HG03520 (cell line): ENCODE measurements around the gene SLC35F5.
A peak's percentile ranks its signal among the peaks of the same experiment; 100 is the strongest.
"Not testable (repeated sequence)": the region's sequence is repeated elsewhere in the genome, so short reads cannot be mapped to it uniquely, and the experiment has no call there.

Experiments used
- ATAC-seq: cut with Tn5 transposase; IDR thresholded peaks from one replicate; pipeline ENCODE4 v1.9.1; 2021; ENCODE audit warnings: mild to moderate bottlenecking, moderate library complexity; ENCODE audit not compliant: unreplicated experiment

Gene SLC35F5

DNA sequence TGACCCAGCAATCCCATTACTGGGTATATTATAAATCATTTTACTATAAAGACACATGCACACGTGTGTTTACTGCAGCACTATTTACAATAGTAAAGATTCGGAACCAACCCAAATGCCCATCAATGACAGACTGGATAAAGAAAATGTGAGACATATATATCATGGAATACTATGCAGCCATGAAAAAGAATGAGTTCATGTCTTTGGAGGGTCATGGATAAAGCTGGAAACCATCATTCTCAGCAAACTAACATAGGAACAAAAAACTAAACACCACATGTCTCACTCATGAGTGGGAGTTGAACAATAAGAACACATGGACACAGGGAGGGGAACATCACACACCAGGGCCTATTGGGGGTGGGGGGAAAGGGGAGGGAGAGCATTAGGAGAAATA is 58.2 kb downstream of the SLC35F5 start:
- not testable (repeated sequence) for ATAC-seq

- no peak for ATAC-seq
These were observed 58.9 kb downstream of the SLC35F5 start for GRCh38 chr2:113697516-113697915.

DNA sequence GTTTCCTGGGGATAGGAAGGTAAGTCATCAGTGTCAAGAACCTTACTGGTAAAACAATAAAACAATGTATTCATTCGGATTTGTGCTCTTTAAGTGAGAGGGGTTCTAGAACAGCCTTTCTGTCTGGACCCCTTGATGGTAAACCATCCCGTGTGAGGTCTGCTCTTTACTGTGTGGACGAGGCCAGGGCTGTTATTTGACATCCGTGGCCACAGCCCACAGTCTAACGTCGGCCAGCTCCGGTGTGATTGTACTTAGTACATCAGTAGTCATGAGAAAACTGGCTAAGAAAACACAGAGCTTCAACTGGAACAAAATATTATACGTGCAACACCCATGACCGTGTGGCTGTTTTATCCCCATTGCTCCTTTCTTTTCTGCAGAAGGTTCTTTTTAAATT is 62.0 kb downstream of the SLC35F5 start:
- ATAC-seq: no peak

DNA sequence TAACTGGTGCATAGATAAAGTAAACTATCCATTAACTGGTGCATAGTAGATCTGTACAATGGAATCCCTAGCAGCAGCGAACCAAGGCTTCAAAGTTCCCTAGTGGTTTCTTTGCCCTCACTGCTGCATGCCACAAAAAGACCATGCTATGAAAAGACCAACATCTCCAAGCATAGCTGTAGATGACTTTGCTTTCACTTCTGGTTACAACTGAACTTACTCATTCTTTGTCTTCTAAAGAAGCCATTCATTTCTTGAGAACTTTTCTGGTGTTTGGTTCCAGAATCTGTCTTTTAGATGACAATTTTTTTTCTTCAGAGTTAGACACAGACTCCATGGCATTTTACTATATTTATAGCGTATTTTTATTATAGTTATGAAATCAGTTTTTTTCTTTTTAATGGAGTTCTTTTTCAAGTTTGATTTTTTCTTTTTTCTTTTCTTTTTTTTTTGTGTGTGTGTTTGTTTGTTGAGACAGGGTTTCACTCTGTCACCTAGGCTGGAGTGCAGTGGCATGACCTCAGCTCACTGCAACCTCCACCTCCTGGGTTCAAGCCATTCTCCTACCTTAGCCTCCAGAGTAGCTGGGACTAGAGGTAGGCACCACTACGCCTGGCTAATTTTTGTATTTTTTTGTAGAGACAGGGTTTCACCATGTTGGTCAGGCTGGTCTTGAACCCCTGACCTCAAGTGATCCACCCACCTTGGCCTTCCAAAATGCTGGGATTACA is 63.6 kb downstream of the SLC35F5 start:
- ATAC-seq: peak; percentile 78

- not testable (repeated sequence) for ATAC-seq
These were observed 65.6 kb downstream of the SLC35F5 start for GRCh38 chr2:113690871-113691270.

- no peak for ATAC-seq
These were observed 69.9 kb downstream of the SLC35F5 start for GRCh38 chr2:113686537-113686936.

DNA sequence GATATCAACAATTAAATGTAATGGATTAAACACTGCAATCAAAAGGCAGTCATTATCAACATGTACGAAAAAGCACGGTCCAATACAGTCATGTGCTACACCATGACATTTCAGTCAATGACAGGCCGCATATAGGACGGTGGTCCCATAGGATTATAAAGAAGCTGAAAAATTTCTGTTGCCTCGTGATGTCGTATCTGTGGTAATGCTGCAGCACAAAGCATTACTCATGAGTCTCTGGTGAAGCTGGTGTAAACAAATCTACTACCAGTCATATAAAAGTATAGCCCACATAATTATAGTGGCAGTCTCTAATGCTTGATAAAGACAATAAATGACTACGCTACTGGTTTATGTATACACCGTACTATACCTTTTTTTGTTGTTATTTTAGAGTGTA is 71.0 kb downstream of the SLC35F5 start:
- no peak for ATAC-seq

DNA sequence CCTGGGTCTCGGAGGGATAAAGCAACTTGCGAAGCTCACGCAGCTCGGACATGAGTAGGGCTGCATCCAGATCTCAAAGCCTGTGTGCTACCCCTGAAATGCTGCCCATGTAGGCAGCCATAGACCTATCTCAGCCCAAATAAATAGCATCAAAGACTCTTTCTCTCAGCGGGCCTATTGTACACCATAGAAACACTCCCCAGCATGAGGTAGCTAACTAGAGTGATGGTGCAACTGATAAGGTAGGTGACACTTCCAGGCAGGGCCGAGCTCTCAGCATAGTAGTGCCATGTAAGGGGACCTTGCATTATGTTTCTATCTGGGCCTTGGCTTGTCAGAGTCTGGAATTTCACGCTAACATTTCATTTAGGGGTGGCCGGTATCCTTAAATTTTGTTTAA is 77.0 kb downstream of the SLC35F5 start:
- ATAC-seq: no peak

DNA sequence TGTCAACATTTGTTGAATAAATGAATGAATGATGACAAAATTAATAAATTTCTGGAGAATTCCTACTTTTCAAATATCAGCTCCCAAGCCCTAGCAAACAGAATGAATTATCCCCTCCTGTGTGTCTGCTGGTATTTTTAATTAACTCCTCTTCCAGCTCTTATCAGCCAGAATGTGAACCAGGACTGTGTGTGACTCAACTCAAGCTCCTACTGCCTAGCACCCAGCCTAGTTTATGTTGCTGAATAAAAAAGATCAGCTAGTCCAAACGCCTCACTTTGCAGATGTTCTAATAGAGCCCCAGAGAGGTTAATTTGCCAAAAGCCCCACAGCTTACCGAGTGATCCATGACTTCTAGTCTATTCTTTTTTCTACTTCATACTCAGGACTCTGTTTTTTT is 79.1 kb downstream of the SLC35F5 start:
- ATAC-seq: no peak

DNA sequence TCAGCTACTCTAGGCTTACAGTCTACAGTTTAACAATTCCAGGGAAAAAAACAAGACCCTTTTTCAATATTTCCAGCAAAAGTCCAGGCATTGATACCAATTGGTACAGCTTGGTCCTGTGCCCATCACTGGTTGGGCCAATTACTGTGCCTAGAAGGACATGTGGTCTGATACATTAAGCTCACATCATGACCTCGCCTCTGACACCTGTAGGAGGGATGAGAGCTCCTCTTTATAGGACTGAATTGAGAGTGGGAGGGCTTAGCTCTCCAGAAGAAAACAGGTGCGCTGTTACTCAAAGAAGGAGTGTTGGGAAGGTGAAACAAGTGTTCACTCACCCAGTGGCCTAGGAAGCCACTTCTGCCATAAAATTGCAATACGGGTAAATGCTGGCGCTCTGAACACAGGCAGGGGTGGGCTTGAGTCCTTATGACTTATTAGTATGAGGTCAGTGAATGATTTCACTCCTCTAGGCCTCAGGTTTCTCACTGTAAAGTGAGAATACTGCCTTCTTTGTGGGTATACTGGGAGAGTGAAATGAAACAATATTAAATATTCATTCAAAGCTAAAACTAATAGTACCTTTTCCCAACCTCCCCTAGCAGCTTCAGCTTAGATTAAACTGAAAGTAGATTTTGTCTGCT is 79.7 kb downstream of the SLC35F5 start:
- no peak for ATAC-seq

GRCh38 chr2:113675875-113676274 is 80.6 kb downstream of the SLC35F5 start:
- no peak for ATAC-seq

DNA sequence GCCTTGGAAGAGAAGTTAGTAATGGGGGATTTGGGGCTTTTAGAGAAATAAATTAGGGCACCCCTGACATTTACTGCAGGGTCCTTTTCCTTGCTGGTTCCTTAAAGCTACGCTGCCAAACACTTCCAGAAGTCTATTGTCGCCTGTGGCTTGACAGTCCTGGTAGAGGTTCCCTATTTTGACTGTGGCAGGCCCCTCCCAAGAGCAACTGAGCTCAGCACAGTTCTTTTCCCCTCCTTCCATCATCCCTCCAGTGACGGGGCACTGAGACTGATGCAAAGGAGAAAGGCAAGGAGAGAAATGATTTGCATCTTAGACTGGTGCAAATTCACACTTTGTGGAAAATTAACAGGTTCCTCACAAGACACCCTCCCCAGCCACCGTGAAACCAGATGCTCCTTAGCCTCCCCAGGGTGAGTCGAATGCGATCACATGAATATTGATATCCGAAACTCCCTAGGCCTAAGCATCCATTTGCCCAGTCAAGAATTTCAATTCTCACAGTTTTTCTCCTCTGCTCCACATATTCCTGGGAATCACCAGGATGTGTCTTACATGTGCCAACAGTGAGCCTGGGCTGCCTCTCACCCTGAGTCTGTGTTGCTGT is 84.0 kb downstream of the SLC35F5 start:
- no peak for ATAC-seq

GRCh38 chr2:113669013-113669412 is 87.4 kb downstream of the SLC35F5 start:
- not testable (repeated sequence) for ATAC-seq

DNA sequence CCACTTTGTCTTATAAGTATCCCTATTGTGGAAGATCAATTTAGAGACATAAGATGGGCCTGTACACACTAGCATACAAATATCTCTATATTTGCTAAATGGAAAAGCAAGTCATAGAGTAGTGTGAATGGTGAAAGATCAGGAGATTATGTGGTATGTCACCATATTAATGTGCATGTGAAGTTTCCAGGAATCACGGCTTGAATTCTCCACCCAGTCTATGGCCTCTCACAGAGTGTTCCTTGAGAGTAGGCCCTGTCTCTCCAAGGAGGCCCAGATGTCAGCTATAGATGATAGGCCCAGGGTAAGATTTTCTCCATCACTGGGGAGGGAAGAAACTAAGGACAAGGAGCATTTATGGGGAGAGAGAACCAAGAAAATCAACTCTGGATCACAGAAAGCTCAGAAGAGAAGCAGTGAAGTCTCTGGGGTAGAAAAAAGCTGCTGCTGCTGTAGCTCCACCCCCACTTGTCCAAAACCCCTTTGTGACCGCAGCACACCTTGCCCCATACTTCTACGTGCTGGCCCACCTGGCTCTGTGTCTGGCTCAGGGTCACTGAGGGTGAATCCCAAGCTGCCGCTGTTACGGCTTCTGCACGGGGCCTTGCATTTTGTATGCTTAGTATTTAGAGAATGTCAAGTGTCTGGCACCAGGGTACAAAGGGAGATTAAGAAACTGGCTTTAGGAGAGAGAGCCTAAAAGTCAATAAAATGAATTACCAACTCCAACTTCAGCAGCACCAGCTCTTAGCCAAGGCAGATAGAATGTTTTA is 91.5 kb downstream of the SLC35F5 start:
- not testable (repeated sequence) for ATAC-seq

DNA sequence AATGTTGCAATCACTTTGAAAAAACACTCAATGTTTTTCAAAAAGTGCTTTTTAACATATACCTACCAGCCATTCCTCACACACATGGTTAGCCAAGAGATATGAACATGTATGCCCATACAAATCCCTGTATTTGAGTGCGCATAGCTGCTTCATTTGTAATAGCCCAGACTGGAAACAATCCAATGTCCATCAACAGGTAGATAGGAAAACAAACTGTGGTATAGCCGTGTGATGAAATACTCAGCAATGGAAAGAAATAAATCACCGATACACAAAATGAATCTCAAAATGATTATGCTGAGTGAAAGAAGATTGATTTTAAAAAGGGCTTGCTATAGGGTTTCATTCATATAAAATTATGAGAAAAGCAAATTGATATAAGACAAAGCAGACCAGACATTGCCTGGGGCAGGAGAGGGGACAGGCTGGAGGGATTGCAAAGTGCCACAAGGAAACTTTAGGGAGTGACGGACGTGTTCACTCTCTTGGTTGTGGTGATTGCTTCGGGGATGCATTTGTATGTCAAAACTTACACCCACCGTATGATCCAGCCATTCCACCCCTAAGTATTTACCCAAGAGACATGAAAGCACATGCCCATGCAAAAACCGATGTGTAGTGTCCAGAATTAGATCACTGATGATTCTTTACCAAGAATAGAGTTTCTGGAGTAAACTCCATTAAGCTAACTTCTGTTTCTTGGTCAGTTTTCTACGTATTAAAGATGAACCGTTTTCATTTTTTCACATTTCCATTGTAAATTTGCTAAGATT is 93.0 kb downstream of the SLC35F5 start:
- ATAC-seq: not testable (repeated sequence)
